ENCODE data around the gene UBE2D2. TPM values are rescaled to one million over a fixed set of nuclear protein-coding genes. Genes with fewer than 3 reads are reported as not detected.
"Not testable (repeated sequence)": the region's sequence is repeated elsewhere in the genome, so short reads cannot be mapped to it uniquely, and the experiment has no call there.

UBE2D2 gene
- total RNA-seq: 100 to 1,000 TPM; 315 to 342 TPM

GRCh38 chr5:139560752-139561654 lies at the start of gene UBE2D2:
Gene UBE2D2, plus strand, starts transcription at chr5:139561339. Its CDS starts 453 bp downstream, at chr5:139561792.
- Mint-ChIP-seq H3K36me3 (ENCODE audit: insufficient read depth in 2 of 2) (peaks cover 6 to 14% of the 10 kb centered on the region in 2 donors), H3K4me1 (ENCODE audit: low read depth) (peaks cover 43% of the 10 kb centered on the region), H3K27ac (peak within 1 kb of the TSS; percentile 97), H3K27me3 (ENCODE audit: low read depth) (no peaks in the 10 kb centered on the region), H3K9me3 (no peaks in the 10 kb centered on the region), H3K4me3 (peak within 1 kb of the TSS; percentile 97 to 99)
- DNase-seq (peak; percentile 98 to 99), ATAC-seq (replicated peaks in 1 of 2) (peak; percentile 92 to 94)

GRCh38 chr5:139512786-139513390 lies 48.3 kb upstream of the UBE2D2 start:
- no peaks in the 10 kb centered on the region for H3K27me3 Mint-ChIP-seq (ENCODE audit: low read depth)
- H3K4me1 Mint-ChIP-seq (ENCODE audit: low read depth): peaks cover 63% of the 10 kb centered on the region
- no peaks in the 10 kb centered on the region for H3K9me3 Mint-ChIP-seq
- ATAC-seq (replicated peaks in 1 of 2) (no peak), DNase-seq (no peak)
- peak overlapping the region; percentile 5 for H3K27ac Mint-ChIP-seq
- H3K36me3 Mint-ChIP-seq (ENCODE audit: insufficient read depth in 2 of 2): peaks cover 0 to 5% of the 10 kb centered on the region in 2 donors
- peak overlapping the region in 1 of 2 donors; percentile 13 for H3K4me3 Mint-ChIP-seq

- H3K9me3 Mint-ChIP-seq; H3K27ac Mint-ChIP-seq; H3K4me3 Mint-ChIP-seq; H3K36me3 Mint-ChIP-seq (ENCODE audit: insufficient read depth in 2 of 2); H3K27me3 Mint-ChIP-seq (ENCODE audit: low read depth): not testable (repeated sequence)
- H3K4me1 Mint-ChIP-seq (ENCODE audit: low read depth): peaks cover 62% of the 10 kb centered on the region
- DNase-seq (peak; percentile 75 to 80), ATAC-seq (replicated peaks in 1 of 2) (peak; percentile 61)
These were observed 47.7 kb upstream of the UBE2D2 start for GRCh38 chr5:139513434-139513833.

- H3K9me3 Mint-ChIP-seq: no peaks in the 10 kb centered on the region
- peaks cover 0 to 5% of the 10 kb centered on the region in 2 donors for H3K36me3 Mint-ChIP-seq (ENCODE audit: insufficient read depth in 2 of 2)
- peaks cover 65% of the 10 kb centered on the region for H3K4me1 Mint-ChIP-seq (ENCODE audit: low read depth)
- no peaks in the 10 kb centered on the region for H3K27me3 Mint-ChIP-seq (ENCODE audit: low read depth)
- peak; percentile 8 to 10 for ATAC-seq (replicated peaks in 1 of 2)
- no peak for DNase-seq
- peak overlapping the region in 1 of 2 donors; percentile 3 for H3K4me3 Mint-ChIP-seq
- no peak overlapping the region for H3K27ac Mint-ChIP-seq
These were observed 47.2 kb upstream of the UBE2D2 start for GRCh38 chr5:139513852-139514485.

GRCh38 chr5:139514486-139514856 lies 46.7 kb upstream of the UBE2D2 start:
- peaks cover 0 to 5% of the 10 kb centered on the region in 2 donors for H3K36me3 Mint-ChIP-seq (ENCODE audit: insufficient read depth in 2 of 2)
- ATAC-seq (replicated peaks in 1 of 2) (peak; percentile 33 to 51), DNase-seq (peak; percentile 50 to 61)
- H3K9me3 Mint-ChIP-seq: no peaks in the 10 kb centered on the region
- peak overlapping the region; percentile 56 for H3K27ac Mint-ChIP-seq
- H3K4me3 Mint-ChIP-seq: peak overlapping the region in 1 of 2 donors; percentile 3
- no peaks in the 10 kb centered on the region for H3K27me3 Mint-ChIP-seq (ENCODE audit: low read depth)
- H3K4me1 Mint-ChIP-seq (ENCODE audit: low read depth): peaks cover 70% of the 10 kb centered on the region

- H3K27ac Mint-ChIP-seq: peak overlapping the region; percentile 69
- H3K36me3 Mint-ChIP-seq (ENCODE audit: insufficient read depth in 2 of 2): no peaks in the 10 kb centered on the region
- peaks cover 42% of the 10 kb centered on the region for H3K4me1 Mint-ChIP-seq (ENCODE audit: low read depth)
- H3K4me3 Mint-ChIP-seq: peak overlapping the region; percentile 87 to 90
- DNase-seq (peak; percentile 89 to 97), ATAC-seq (replicated peaks in 1 of 2) (peak; percentile 90 to 92)
- H3K27me3 Mint-ChIP-seq (ENCODE audit: low read depth): no peaks in the 10 kb centered on the region
- H3K9me3 Mint-ChIP-seq: no peaks in the 10 kb centered on the region
These were observed 43.2 kb upstream of the UBE2D2 start for GRCh38 chr5:139517683-139518564.

GRCh38 chr5:139523635-139524445 lies 37.3 kb upstream of the UBE2D2 start:
- Mint-ChIP-seq H3K36me3 (ENCODE audit: insufficient read depth in 2 of 2) (no peaks in the 10 kb centered on the region), H3K4me3 (no peak overlapping the region), H3K9me3 (no peaks in the 10 kb centered on the region), H3K27me3 (ENCODE audit: low read depth) (no peaks in the 10 kb centered on the region), H3K27ac (no peak overlapping the region), H3K4me1 (ENCODE audit: low read depth) (peaks cover 9% of the 10 kb centered on the region)
- DNase-seq (no peak), ATAC-seq (replicated peaks in 1 of 2) (no peak)

GRCh38 chr5:139524446-139524845 lies 36.7 kb upstream of the UBE2D2 start:
- H3K27me3 Mint-ChIP-seq (ENCODE audit: low read depth): no peaks in the 10 kb centered on the region
- no peak overlapping the region for H3K4me3 Mint-ChIP-seq
- no peaks in the 10 kb centered on the region for H3K36me3 Mint-ChIP-seq (ENCODE audit: insufficient read depth in 2 of 2)
- no peaks in the 10 kb centered on the region for H3K9me3 Mint-ChIP-seq
- no peak overlapping the region for H3K27ac Mint-ChIP-seq
- H3K4me1 Mint-ChIP-seq (ENCODE audit: low read depth): peaks cover 3% of the 10 kb centered on the region
- ATAC-seq (replicated peaks in 1 of 2) (no peak), DNase-seq (no peak)

- Mint-ChIP-seq H3K4me3 (no peak overlapping the region), H3K27me3 (ENCODE audit: low read depth) (no peaks in the 10 kb centered on the region), H3K4me1 (ENCODE audit: low read depth) (no peaks in the 10 kb centered on the region), H3K36me3 (ENCODE audit: insufficient read depth in 2 of 2) (no peaks in the 10 kb centered on the region), H3K9me3 (no peaks in the 10 kb centered on the region), H3K27ac (no peak overlapping the region)
- DNase-seq (no peak), ATAC-seq (replicated peaks in 1 of 2) (no peak)
These were observed 36.1 kb upstream of the UBE2D2 start for GRCh38 chr5:139524940-139525585.

GRCh38 chr5:139525586-139526308 lies 35.4 kb upstream of the UBE2D2 start:
- not testable (repeated sequence) for H3K9me3 Mint-ChIP-seq; H3K4me1 Mint-ChIP-seq (ENCODE audit: low read depth); H3K27ac Mint-ChIP-seq; H3K27me3 Mint-ChIP-seq (ENCODE audit: low read depth); H3K4me3 Mint-ChIP-seq; H3K36me3 Mint-ChIP-seq (ENCODE audit: insufficient read depth in 2 of 2); ATAC-seq (replicated peaks in 1 of 2); DNase-seq
